ENCODE results near the gene NRG3. TPM values are rescaled to one million over a fixed set of nuclear protein-coding genes. Genes with fewer than 3 reads are reported as not detected.

NRG3 gene
- total and polyA plus RNA-seq, 9 donors, result 0.04 to 4.5 (median 0.15) TPM; not detected in 2

GRCh38 chr10:82353381-82353780, 478.4 kb downstream of the NRG3 start:
- TF ChIP-seq CTCF (IDR thresholded peaks at IDR 0.05) (no peak), POLR2A (IDR thresholded peaks at IDR 0.05) (no peak), EP300 (IDR thresholded peaks at IDR 0.05) (no peak)
- H3K27me3 ChIP-seq, result no peaks in the 10 kb centered on the region
- no peaks in the 10 kb centered on the region for H3K36me3 ChIP-seq
- H3K4me1 ChIP-seq (ENCODE audit: insufficient read depth), result no peaks in the 10 kb centered on the region
- intact Hi-C loops (cut with DNase I), result no loop called here
- 82 to 88% (median 83%) methylated on average over 3 of the region's 3 CpGs for WGBS, 3 donors
- no peaks in the 10 kb centered on the region for H3K9me3 ChIP-seq
- H3K27ac ChIP-seq, result no peak overlapping the region
- no peak overlapping the region for H3K4me3 ChIP-seq
- no peak for DNase-seq

DNA sequence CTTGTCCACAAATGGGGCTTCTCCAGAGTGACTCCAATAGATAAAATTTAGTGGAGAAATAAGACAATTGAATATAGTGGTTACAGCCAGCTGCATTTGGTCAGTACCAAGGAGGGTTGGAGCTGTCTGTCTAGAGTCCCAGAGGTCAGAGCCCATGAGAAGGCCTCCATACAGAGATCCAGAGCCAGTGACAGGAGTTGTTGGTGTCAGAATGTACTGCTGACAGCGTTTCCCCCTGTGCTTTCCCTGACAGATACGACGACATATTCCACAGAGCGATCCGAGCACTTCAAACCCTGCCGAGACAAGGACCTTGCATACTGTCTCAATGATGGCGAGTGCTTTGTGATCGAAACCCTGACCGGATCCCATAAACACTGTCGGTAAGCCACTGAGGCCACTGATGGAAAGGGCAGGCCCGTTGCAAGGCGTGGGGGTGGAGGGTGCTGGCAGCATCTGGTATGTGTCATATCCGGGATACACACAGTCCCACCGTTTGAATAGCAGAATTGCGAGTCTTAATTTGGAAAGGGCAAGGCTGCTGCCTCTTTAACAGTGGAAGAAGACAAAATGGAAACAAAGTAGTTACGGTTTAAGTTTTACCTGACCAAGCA, 483.6 kb downstream of the NRG3 start:
- no peaks in the 10 kb centered on the region for H3K27me3 ChIP-seq
- no peaks in the 10 kb centered on the region for H3K9me3 ChIP-seq
- no peak for DNase-seq
- H3K27ac ChIP-seq, result no peak overlapping the region
- TF ChIP-seq CTCF (IDR thresholded peaks at IDR 0.05) (no peak), EP300 (IDR thresholded peaks at IDR 0.05) (no peak), POLR2A (IDR thresholded peaks at IDR 0.05) (no peak)
- no peak overlapping the region for H3K4me3 ChIP-seq
- WGBS, 3 donors, result 46 to 68% (median 57%) methylated on average over 16 of the region's 16 CpGs
- intact Hi-C loops (cut with DNase I), result no loop called here
- no peaks in the 10 kb centered on the region for H3K4me1 ChIP-seq (ENCODE audit: insufficient read depth)
- no peaks in the 10 kb centered on the region for H3K36me3 ChIP-seq

DNA sequence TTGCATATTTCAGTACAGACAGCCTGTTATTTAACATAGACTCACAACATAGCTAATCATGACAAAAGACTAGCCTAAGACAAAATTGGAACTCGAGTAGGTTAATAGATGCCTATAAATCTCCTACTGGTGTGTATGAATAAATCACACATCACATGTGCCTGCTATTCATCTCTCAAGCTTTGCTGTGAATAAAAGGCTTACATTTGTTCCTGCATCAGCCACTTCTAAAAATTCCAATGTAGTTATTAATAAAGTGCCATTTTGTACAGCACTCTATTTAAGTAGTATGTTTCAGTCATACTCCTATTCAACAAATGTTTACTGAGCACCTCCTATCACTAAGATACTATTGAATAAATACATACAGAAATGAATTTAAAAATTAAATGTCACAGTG, 486.3 kb downstream of the NRG3 start:
- H3K9me3 ChIP-seq, result no peaks in the 10 kb centered on the region
- no peaks in the 10 kb centered on the region for H3K36me3 ChIP-seq
- 12 to 29% (median 27%) methylated on average over 1 of the region's 1 CpG for WGBS, 3 donors
- intact Hi-C loops (cut with DNase I), result no loop called here
- TF ChIP-seq CTCF (IDR thresholded peaks at IDR 0.05), result no peak
- TF ChIP-seq EP300 (IDR thresholded peaks at IDR 0.05), result no peak
- TF ChIP-seq POLR2A (IDR thresholded peaks at IDR 0.05), result no peak
- H3K27ac ChIP-seq, result no peak overlapping the region
- no peak overlapping the region for H3K4me3 ChIP-seq
- no peak for DNase-seq
- H3K4me1 ChIP-seq (ENCODE audit: insufficient read depth), result no peaks in the 10 kb centered on the region
- no peaks in the 10 kb centered on the region for H3K27me3 ChIP-seq

- Histone ChIP-seq H3K9me3 (no peaks in the 10 kb centered on the region), H3K27me3 (no peaks in the 10 kb centered on the region), H3K36me3 (no peaks in the 10 kb centered on the region), H3K4me3 (no peak overlapping the region), H3K27ac (no peak overlapping the region), H3K4me1 (ENCODE audit: insufficient read depth) (no peaks in the 10 kb centered on the region)
- 43 to 48% (median 46%) methylated on average over 4 of the region's 4 CpGs for WGBS, 3 donors
- DNase-seq, result no peak
- TF ChIP-seq EP300 (IDR thresholded peaks at IDR 0.05), result no peak
- no peak for TF ChIP-seq CTCF (IDR thresholded peaks at IDR 0.05)
- TF ChIP-seq POLR2A (IDR thresholded peaks at IDR 0.05), result no peak
- intact Hi-C loops (cut with DNase I), result no loop called here
These were observed 502.6 kb downstream of the NRG3 start for GRCh38 chr10:82377608-82378007.

Data from ovary (tissue), 9 donors.